ENCODE results near the gene RPS18.

Gene RPS18

GRCh38 chr6:33286946-33287914, 15.4 kb downstream of the RPS18 start:
- Histone ChIP-seq H3K9ac (ENCODE audit: low read length) (peak overlapping the region; percentile 80), H3K36me3 (ENCODE audit: low read length) (peaks cover 21% of the 10 kb centered on the region), H3K4me2 (ENCODE audit: low read depth, low read length, poor library complexity, severe bottlenecking) (peak overlapping the region; percentile 94), H3K4me3 (ENCODE audit: insufficient read depth, low read length, poor library complexity, severe bottlenecking) (no peak overlapping the region), H3K9me2 (replicated peaks; ENCODE audit: insufficient read depth, low read length) (no peaks in the 10 kb centered on the region), H3K9me3 (ENCODE audit: insufficient read depth, low read length) (no peaks in the 10 kb centered on the region), H4K20me1 (ENCODE audit: low read depth, low read length) (no peaks in the 10 kb centered on the region), H3F3A (ENCODE audit: insufficient read depth) (peaks cover 14% of the 10 kb centered on the region), H3K27ac (ENCODE audit: low read depth, low read length) (no peak overlapping the region), H3K79me2 (ENCODE audit: insufficient read depth, low read length) (peaks cover 46% of the 10 kb centered on the region), H3K27me3 (ENCODE audit: low read length) (no peaks in the 10 kb centered on the region), H2AFZ (ENCODE audit: low read depth, low read length, severe bottlenecking) (no peak overlapping the region)
- no peak for TF ChIP-seq EZH2phosphoT487 (conservative IDR thresholded peaks at IDR 0.05; ENCODE audit: low read length)
- TF ChIP-seq CTCF (IDR thresholded peaks at IDR 0.05; ENCODE audit: insufficient read depth, low read length, poor library complexity, severe bottlenecking) = no peak

GRCh38 chr6:33288141-33288920, 16.5 kb downstream of the RPS18 start:
- H3K27ac ChIP-seq (ENCODE audit: low read depth, low read length) = peak overlapping the region; percentile 65
- peaks cover 46% of the 10 kb centered on the region for H3K79me2 ChIP-seq (ENCODE audit: insufficient read depth, low read length)
- peak overlapping the region; percentile 84 for H3K4me3 ChIP-seq (ENCODE audit: insufficient read depth, low read length, poor library complexity, severe bottlenecking)
- peak overlapping the region; percentile 80 for H3K9ac ChIP-seq (ENCODE audit: low read length)
- no peaks in the 10 kb centered on the region for H4K20me1 ChIP-seq (ENCODE audit: low read depth, low read length)
- H3K9me3 ChIP-seq (ENCODE audit: insufficient read depth, low read length) = no peaks in the 10 kb centered on the region
- peaks cover 21% of the 10 kb centered on the region for H3K36me3 ChIP-seq (ENCODE audit: low read length)
- H2AFZ ChIP-seq (ENCODE audit: low read depth, low read length, severe bottlenecking) = peak overlapping the region; percentile 90
- no peaks in the 10 kb centered on the region for H3K9me2 ChIP-seq (replicated peaks; ENCODE audit: insufficient read depth, low read length)
- peak overlapping the region; percentile 94 for H3K4me2 ChIP-seq (ENCODE audit: low read depth, low read length, poor library complexity, severe bottlenecking)
- H3K27me3 ChIP-seq (ENCODE audit: low read length) = no peaks in the 10 kb centered on the region
- TF ChIP-seq EZH2phosphoT487 (conservative IDR thresholded peaks at IDR 0.05; ENCODE audit: low read length) = no peak
- no peak for TF ChIP-seq CTCF (IDR thresholded peaks at IDR 0.05; ENCODE audit: insufficient read depth, low read length, poor library complexity, severe bottlenecking)
- H3F3A ChIP-seq (ENCODE audit: insufficient read depth) = peaks cover 14% of the 10 kb centered on the region

GRCh38 chr6:33288921-33289783, 17.3 kb downstream of the RPS18 start, which contains the start of the genes PFDN6 and WDR46:
Gene PFDN6, plus strand, starts transcription at chr6:33289601. Its CDS starts 256 bp downstream, at chr6:33289857.
Gene WDR46, minus strand, starts transcription at chr6:33289239. Its CDS starts 69 bp downstream, at chr6:33289170.
- peaks cover 14% of the 10 kb centered on the region for H3F3A ChIP-seq (ENCODE audit: insufficient read depth)
- H3K9me3 ChIP-seq (ENCODE audit: insufficient read depth, low read length) = no peaks in the 10 kb centered on the region
- H2AFZ ChIP-seq (ENCODE audit: low read depth, low read length, severe bottlenecking) = peak within 1 kb of the TSS; percentile 90
- H3K9me2 ChIP-seq (replicated peaks; ENCODE audit: insufficient read depth, low read length) = no peaks in the 10 kb centered on the region
- peak within 1 kb of the TSS; percentile 80 for H3K9ac ChIP-seq (ENCODE audit: low read length)
- H3K27me3 ChIP-seq (ENCODE audit: low read length) = no peaks in the 10 kb centered on the region
- peaks cover 20% of the 10 kb centered on the region for H3K36me3 ChIP-seq (ENCODE audit: low read length)
- H3K4me2 ChIP-seq (ENCODE audit: low read depth, low read length, poor library complexity, severe bottlenecking) = peak within 1 kb of the TSS; percentile 94
- no peak for TF ChIP-seq EZH2phosphoT487 (conservative IDR thresholded peaks at IDR 0.05; ENCODE audit: low read length)
- no peak for TF ChIP-seq CTCF (IDR thresholded peaks at IDR 0.05; ENCODE audit: insufficient read depth, low read length, poor library complexity, severe bottlenecking)
- peak within 1 kb of the TSS; percentile 65 for H3K27ac ChIP-seq (ENCODE audit: low read depth, low read length)
- peaks cover 46% of the 10 kb centered on the region for H3K79me2 ChIP-seq (ENCODE audit: insufficient read depth, low read length)
- H4K20me1 ChIP-seq (ENCODE audit: low read depth, low read length) = no peaks in the 10 kb centered on the region
- H3K4me3 ChIP-seq (ENCODE audit: insufficient read depth, low read length, poor library complexity, severe bottlenecking) = peak within 1 kb of the TSS; percentile 84

All from SU-DHL-6 (cell line).